Measurements from ENCODE around the gene PRRT2. TPM values are rescaled to one million over a fixed set of nuclear protein-coding genes. Genes with fewer than 3 reads are reported as not detected.
"Not testable (repeated sequence)": the region's sequence is repeated elsewhere in the genome, so short reads cannot be mapped to it uniquely, and the experiment has no call there.

PRRT2 gene
- total and polyA plus RNA-seq, 2 donors (not counting 3 experiments of a cell fraction or from before 2014, with no cell fraction given): 3.3 TPM

GRCh38 chr16:29770250-29770929, 41.6 kb upstream of the PRRT2 start:
- no peak for DNase-seq (ENCODE audit: low read depth, low spot score)
- no peaks in the 10 kb centered on the region for H3K27me3 ChIP-seq (ENCODE audit: control insufficient read depth in 2 of 2, insufficient read depth in 2 of 2, low read length in 2 of 2)
- no peaks in the 10 kb centered on the region for H3K36me3 ChIP-seq (ENCODE audit: control insufficient read depth in 2 of 2, extremely low read depth in 1 of 2, insufficient read depth in 2 of 2, low read length in 2 of 2)
- no peaks in the 10 kb centered on the region for H3K9me1 ChIP-seq (replicated peaks; ENCODE audit: control insufficient read depth, extremely low read depth, insufficient read depth, low read length)
- no peaks in the 10 kb centered on the region for H3K79me2 ChIP-seq (ENCODE audit: control insufficient read depth, insufficient read depth, low read length)
- no TSS peak for BruUV-seq (replicated peaks)
- POLR2A ChIA-PET: no interaction called here
- H3K4me1 ChIP-seq (ENCODE audit: control insufficient read depth, extremely low read depth, insufficient read depth, low read length): no peaks in the 10 kb centered on the region
- H4K20me1 ChIP-seq (replicated peaks; ENCODE audit: control insufficient read depth, extremely low read depth, insufficient read depth, low read length): no peaks in the 10 kb centered on the region
- H3K9me3 ChIP-seq (replicated peaks; ENCODE audit: control insufficient read depth, insufficient read depth, low read length): no peaks in the 10 kb centered on the region
- no peak for FAIRE-seq
- H3K4me2 ChIP-seq (ENCODE audit: insufficient read depth, low read length): no peak overlapping the region
- intact Hi-C loops (cut with micrococcal nuclease) (no loop called here), dilution Hi-C loops (cut with MboI; ENCODE audit: extremely low pct_ligation_motif_present, low sequenced_read_pairs) (no loop called here)
- H2AFZ ChIP-seq (ENCODE audit: low read depth, low read length): no peak overlapping the region
- H3K9ac ChIP-seq (replicated peaks; ENCODE audit: extremely low read depth, insufficient read depth, low read length): no peak overlapping the region
- no peak overlapping the region for H3K4me3 ChIP-seq (replicated peaks in 1 of 3; ENCODE audit: insufficient read depth in 1 of 3, low read depth in 1 of 3, low read length in 3 of 3)
- CTCF ChIA-PET: no interaction called here
- no peak overlapping the region for H3K27ac ChIP-seq (ENCODE audit: insufficient read depth, low read depth, low read length)
- TF ChIP-seq JUN (IDR thresholded peaks at IDR 0.05; ENCODE audit: borderline replicate concordance, insufficient read depth, insufficient read length, low read depth): no peak
- no peak for TF ChIP-seq FOS (IDR thresholded peaks at IDR 0.05; ENCODE audit: borderline replicate concordance, insufficient read depth, low read length)
- TF ChIP-seq GATA2 (IDR thresholded peaks at IDR 0.05; ENCODE audit: insufficient read depth, insufficient read length, low read depth, low read length): no peak
- no peak for TF ChIP-seq POLR2AphosphoS5 (IDR thresholded peaks at IDR 0.05; ENCODE audit: insufficient read depth, low read depth, low read length)

GRCh38 chr16:29772330-29772729, 39.7 kb upstream of the PRRT2 start:
- DNase-seq (ENCODE audit: low read depth, low spot score): not testable (repeated sequence)
- ChIA-PET POLR2A (interaction anchor here (0.6 kb wide), 1 partner anchor 56 kb away, joined by 6 read pairs; no protein-coding TSS in a partner anchor), CTCF (interaction anchor here (1.1 kb wide), 1 partner anchor 13 kb away, joined by 6 read pairs; no protein-coding TSS in a partner anchor)

More at GRCh38 chr16:29772330-29772729, 39.7 kb upstream of the PRRT2 start:
- H3K9me3 ChIP-seq (replicated peaks; ENCODE audit: control insufficient read depth, insufficient read depth, low read length); H3K4me2 ChIP-seq (ENCODE audit: insufficient read depth, low read length); H3K27me3 ChIP-seq (ENCODE audit: control insufficient read depth in 2 of 2, insufficient read depth in 2 of 2, low read length in 2 of 2); H3K9me1 ChIP-seq (replicated peaks; ENCODE audit: control insufficient read depth, extremely low read depth, insufficient read depth, low read length); H3K27ac ChIP-seq (ENCODE audit: insufficient read depth, low read depth, low read length); H2AFZ ChIP-seq (ENCODE audit: low read depth, low read length); H4K20me1 ChIP-seq (replicated peaks; ENCODE audit: control insufficient read depth, extremely low read depth, insufficient read depth, low read length); H3K4me3 ChIP-seq (replicated peaks in 1 of 3; ENCODE audit: insufficient read depth in 1 of 3, low read depth in 1 of 3, low read length in 3 of 3); intact Hi-C loops (cut with micrococcal nuclease); H3K36me3 ChIP-seq (ENCODE audit: control insufficient read depth in 2 of 2, extremely low read depth in 1 of 2, insufficient read depth in 2 of 2, low read length in 2 of 2); H3K9ac ChIP-seq (replicated peaks; ENCODE audit: extremely low read depth, insufficient read depth, low read length); FAIRE-seq; BruUV-seq (replicated peaks); H3K79me2 ChIP-seq (ENCODE audit: control insufficient read depth, insufficient read depth, low read length); H3K4me1 ChIP-seq (ENCODE audit: control insufficient read depth, extremely low read depth, insufficient read depth, low read length); dilution Hi-C loops (cut with MboI; ENCODE audit: extremely low pct_ligation_motif_present, low sequenced_read_pairs): not testable (repeated sequence)

Measured in endothelial cell of umbilical vein (primary cell).